Measurements from ENCODE around the gene CHAF1A.
A peak's percentile ranks its signal among the peaks of the same experiment; 100 is the strongest.

The CHAF1A gene

GRCh38 chr19:4449022-4449638 is 46.7 kb downstream of the CHAF1A start:
- no peak overlapping the region for H3K4me3 ChIP-seq (ENCODE audit: low read depth, low read length)
- no peaks in the 10 kb centered on the region for H3K9me3 ChIP-seq (ENCODE audit: control insufficient read depth, insufficient read depth, low read depth, low read length)
- H3K27ac ChIP-seq (ENCODE audit: extremely low read depth, low read depth, low read length) = 0 out of 2 replicates have a peak overlapping the region, but pooled peaks have one; percentile 16
- ChIA-PET CTCF (no interaction called here), POLR2A (interaction anchor here (1.3 to 2.6 kb wide), 3 partner anchors 10 to 19 kb away, joined by 4 to 9 read pairs (median 4); no protein-coding TSS in a partner anchor)
- TF ChIP-seq ZBTB1 (tag by site-specific recombination; IDR thresholded peaks at IDR 0.05) = no peak
- TF ChIP-seq KLF17 (tag by site-specific recombination; IDR thresholded peaks at IDR 0.05) = 0 out of 2 replicates have a peak, but pooled peaks have one; percentile 16
- no peak for TF ChIP-seq ZNF529 (tag by site-specific recombination; IDR thresholded peaks at IDR 0.05; ENCODE audit: insufficient replicate concordance)
- peak; percentile 64 for TF ChIP-seq ZNF341 (tag by site-specific recombination; IDR thresholded peaks at IDR 0.05; ENCODE audit: low read depth)
- TF ChIP-seq KLF1 (tag by site-specific recombination; IDR thresholded peaks at IDR 0.05) = 0 out of 2 replicates have a peak, but pooled peaks have one; percentile 12
- TF ChIP-seq ZNF114 (tag by site-specific recombination; IDR thresholded peaks at IDR 0.05) = no peak
- TF ChIP-seq CTCF (tag by site-specific recombination; IDR thresholded peaks at IDR 0.05) = 0 out of 2 replicates have a peak, but pooled peaks have one; percentile 19
- TF ChIP-seq ZNF707 (tag by site-specific recombination; IDR thresholded peaks at IDR 0.05) = no peak
- TF ChIP-seq ZNF146 (tag by site-specific recombination; IDR thresholded peaks at IDR 0.05) = no peak
- no peaks in the 10 kb centered on the region for H3K4me1 ChIP-seq (ENCODE audit: control insufficient read depth, insufficient read depth, low read length)
- peaks cover 21 to 93% of the 10 kb centered on the region in 2 experiments for H3K36me3 ChIP-seq (ENCODE audit: control insufficient read depth in 2 of 2, insufficient read depth in 1 of 2, low read length in 2 of 2)

- Histone ChIP-seq H3K27ac (ENCODE audit: extremely low read depth, low read depth, low read length) (0 out of 2 replicates have a peak overlapping the region, but pooled peaks have one; percentile 16), H3K36me3 (ENCODE audit: control insufficient read depth in 2 of 2, insufficient read depth in 1 of 2, low read length in 2 of 2) (peaks cover 21 to 93% of the 10 kb centered on the region in 2 experiments), H3K4me3 (ENCODE audit: low read depth, low read length) (no peak overlapping the region), H3K4me1 (ENCODE audit: control insufficient read depth, insufficient read depth, low read length) (no peaks in the 10 kb centered on the region), H3K9me3 (ENCODE audit: control insufficient read depth, insufficient read depth, low read depth, low read length) (no peaks in the 10 kb centered on the region)
- ChIA-PET CTCF (no interaction called here), POLR2A (interaction anchor here (1.3 to 2.6 kb wide), 3 partner anchors 10 to 20 kb away, joined by 4 to 9 read pairs (median 4); no protein-coding TSS in a partner anchor)
- TF ChIP-seq MYNN (tag by site-specific recombination; IDR thresholded peaks at IDR 0.05; ENCODE audit: borderline replicate concordance) = no peak
- TF ChIP-seq SCRT1 (tag by site-specific recombination; IDR thresholded peaks at IDR 0.05; ENCODE audit: borderline replicate concordance) = 0 out of 2 replicates have a peak, but pooled peaks have one; percentile 62
- no peak for TF ChIP-seq ZBTB49 (tag by site-specific recombination; IDR thresholded peaks at IDR 0.05; ENCODE audit: low read depth)
- no peak for TF ChIP-seq ZNF670 (tag by site-specific recombination; IDR thresholded peaks at IDR 0.05; ENCODE audit: low read depth)
- TF ChIP-seq GFI1B (tag by site-specific recombination; IDR thresholded peaks at IDR 0.05) = no peak
- no peak for TF ChIP-seq ZBTB8A (tag by site-specific recombination; IDR thresholded peaks at IDR 0.05)
- TF ChIP-seq ZNF416 (tag by site-specific recombination; IDR thresholded peaks at IDR 0.05) = no peak
- peak; percentile 84 for TF ChIP-seq SCRT2 (tag by site-specific recombination; IDR thresholded peaks at IDR 0.05)
- no peak for TF ChIP-seq ZNF76 (tag by site-specific recombination; IDR thresholded peaks at IDR 0.05; ENCODE audit: borderline replicate concordance, low read depth)
- TF ChIP-seq ZNF580 (tag by site-specific recombination; IDR thresholded peaks at IDR 0.05) = 0 out of 2 replicates have a peak, but pooled peaks have one; percentile 8
- no peak for TF ChIP-seq ZXDB (tag by site-specific recombination; IDR thresholded peaks at IDR 0.05)
- no peak for TF ChIP-seq ZSCAN23 (tag by site-specific recombination; IDR thresholded peaks at IDR 0.05)
- TF ChIP-seq PBX3 (CRISPR knock-in tag; IDR thresholded peaks at IDR 0.05) = no peak
Observed at GRCh38 chr19:4449639-4450028, 47.2 kb downstream of the CHAF1A start.

Data from HEK293 (cell line).